ENCODE results near the gene NKX1-2. TPM values are rescaled to one million over a fixed set of nuclear protein-coding genes. Genes with fewer than 3 reads are reported as not detected.

NKX1-2 gene
- total RNA-seq, 1 experiment from 2014 or later = not detected

DNA sequence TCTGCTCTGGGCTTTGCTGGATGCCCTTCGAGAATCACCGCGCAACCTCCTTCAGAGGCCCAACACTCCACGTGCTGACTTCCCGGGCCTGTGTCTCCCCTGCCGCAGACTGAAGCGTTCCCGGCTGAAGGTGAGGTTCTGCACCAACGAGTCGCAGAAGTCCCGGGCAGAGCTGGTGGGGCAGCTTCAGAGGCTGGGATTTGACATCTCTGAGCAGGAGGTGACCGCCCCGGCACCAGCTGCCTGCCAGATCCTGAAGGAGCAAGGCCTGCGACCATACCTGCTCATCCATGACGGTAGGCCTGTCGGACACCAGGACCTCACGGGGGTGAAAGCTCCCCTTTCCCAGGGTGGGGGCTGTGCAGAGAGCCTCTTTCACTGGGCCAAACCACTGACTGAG is 34.2 kb upstream of the NKX1-2 start:
- H3K9me3 ChIP-seq (replicated peaks) = no peaks in the 10 kb centered on the region
- no peak overlapping the region for H3K4me3 ChIP-seq
- no peaks in the 10 kb centered on the region for H3K36me3 ChIP-seq
- no peak for DNase-seq (ENCODE audit: low read depth in 1 of 2, low spot score in 2 of 2)
- H3K27ac ChIP-seq = no peak overlapping the region
- no peaks in the 10 kb centered on the region for H3K27me3 ChIP-seq (replicated peaks)
- H3K4me1 ChIP-seq (replicated peaks) = no peaks in the 10 kb centered on the region

DNA sequence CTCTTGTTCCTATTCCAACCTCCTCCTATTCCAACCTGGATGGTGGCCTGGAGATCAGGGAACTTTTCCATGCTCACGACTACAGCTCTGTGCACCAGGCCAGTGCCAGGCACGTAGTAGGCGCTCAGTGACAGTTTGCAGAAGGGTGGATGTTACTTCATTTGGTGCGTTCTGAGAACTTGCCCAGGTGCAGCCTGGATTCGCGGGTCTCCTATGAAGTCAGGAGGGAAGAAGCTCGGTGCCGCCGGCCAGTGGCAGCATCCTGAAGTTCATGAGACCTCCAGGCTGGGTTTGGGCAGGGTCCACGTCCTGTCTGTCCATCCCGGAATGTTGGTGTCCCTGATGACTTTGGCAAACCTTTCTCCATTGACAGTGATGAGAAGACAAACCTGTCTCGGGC is 33.0 kb upstream of the NKX1-2 start:
- H3K27me3 ChIP-seq (replicated peaks) = no peaks in the 10 kb centered on the region
- H3K27ac ChIP-seq = no peak overlapping the region
- DNase-seq (ENCODE audit: low read depth in 1 of 2, low spot score in 2 of 2) = no peak
- no peaks in the 10 kb centered on the region for H3K36me3 ChIP-seq
- no peaks in the 10 kb centered on the region for H3K9me3 ChIP-seq (replicated peaks)
- no peaks in the 10 kb centered on the region for H3K4me1 ChIP-seq (replicated peaks)
- H3K4me3 ChIP-seq = no peak overlapping the region

- no peak for DNase-seq (ENCODE audit: low read depth in 1 of 2, low spot score in 2 of 2)
- H3K9me3 ChIP-seq (replicated peaks) = no peaks in the 10 kb centered on the region
- H3K4me1 ChIP-seq (replicated peaks) = no peaks in the 10 kb centered on the region
- H3K27ac ChIP-seq = no peak overlapping the region
- H3K4me3 ChIP-seq = no peak overlapping the region
- no peaks in the 10 kb centered on the region for H3K27me3 ChIP-seq (replicated peaks)
- H3K36me3 ChIP-seq = no peaks in the 10 kb centered on the region
Observed at GRCh38 chr10:124482236-124482800, 32.5 kb upstream of the NKX1-2 start.

DNA sequence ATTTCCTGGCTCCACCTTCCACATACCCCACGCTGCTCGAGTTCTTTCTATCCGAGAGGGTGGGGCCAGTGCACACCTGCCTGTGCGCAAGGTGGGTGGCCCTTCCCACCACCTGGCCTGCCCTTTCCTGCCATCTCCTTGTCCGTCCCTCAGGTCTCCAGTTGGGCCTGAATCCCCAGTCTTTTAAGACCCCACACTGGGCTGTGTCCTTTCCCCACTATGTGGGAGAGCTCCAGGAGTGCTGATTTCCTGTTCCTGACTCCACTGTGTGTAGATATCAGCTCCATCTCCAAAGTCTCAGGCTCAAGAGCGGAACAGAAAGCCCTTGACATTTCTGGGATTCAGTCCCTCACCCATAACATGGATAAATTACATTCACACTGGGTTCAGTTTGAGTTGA is 31.9 kb upstream of the NKX1-2 start:
- DNase-seq (ENCODE audit: low read depth in 1 of 2, low spot score in 2 of 2) = no peak
- H3K4me3 ChIP-seq = no peak overlapping the region
- H3K36me3 ChIP-seq = no peaks in the 10 kb centered on the region
- no peak overlapping the region for H3K27ac ChIP-seq
- no peaks in the 10 kb centered on the region for H3K27me3 ChIP-seq (replicated peaks)
- H3K9me3 ChIP-seq (replicated peaks) = no peaks in the 10 kb centered on the region
- H3K4me1 ChIP-seq (replicated peaks) = no peaks in the 10 kb centered on the region

DNA sequence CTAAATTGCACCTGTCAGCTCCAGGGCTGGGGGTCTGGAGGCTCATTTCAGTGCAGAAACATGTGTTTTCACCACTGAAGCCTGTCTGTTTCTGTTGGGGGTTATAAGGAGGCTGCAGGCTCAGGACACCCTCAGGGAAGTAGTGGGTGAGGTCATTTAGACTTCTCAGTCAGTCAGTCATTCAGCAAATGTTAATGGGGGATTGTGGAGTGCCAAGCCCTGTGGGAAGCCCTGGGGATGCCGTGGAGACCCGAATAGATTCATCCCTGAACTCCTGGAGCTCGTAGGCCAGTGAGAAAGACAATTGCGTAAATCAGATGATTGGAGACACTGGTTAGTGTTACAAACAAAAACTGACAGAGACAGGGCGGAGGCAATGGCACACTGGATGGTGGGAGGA is 31.0 kb upstream of the NKX1-2 start:
- Histone ChIP-seq H3K36me3 (no peaks in the 10 kb centered on the region), H3K9me3 (replicated peaks) (no peaks in the 10 kb centered on the region), H3K4me1 (replicated peaks) (no peaks in the 10 kb centered on the region), H3K27ac (no peak overlapping the region), H3K4me3 (no peak overlapping the region), H3K27me3 (replicated peaks) (no peaks in the 10 kb centered on the region)
- no peak for DNase-seq (ENCODE audit: low read depth in 1 of 2, low spot score in 2 of 2)

- no peak overlapping the region for H3K27ac ChIP-seq
- DNase-seq (ENCODE audit: low read depth in 1 of 2, low spot score in 2 of 2) = no peak
- no peaks in the 10 kb centered on the region for H3K36me3 ChIP-seq
- H3K4me3 ChIP-seq = no peak overlapping the region
- H3K27me3 ChIP-seq (replicated peaks) = no peaks in the 10 kb centered on the region
- H3K4me1 ChIP-seq (replicated peaks) = no peaks in the 10 kb centered on the region
- H3K9me3 ChIP-seq (replicated peaks) = no peaks in the 10 kb centered on the region
Observed at GRCh38 chr10:124478515-124478914, 28.7 kb upstream of the NKX1-2 start.

DNA sequence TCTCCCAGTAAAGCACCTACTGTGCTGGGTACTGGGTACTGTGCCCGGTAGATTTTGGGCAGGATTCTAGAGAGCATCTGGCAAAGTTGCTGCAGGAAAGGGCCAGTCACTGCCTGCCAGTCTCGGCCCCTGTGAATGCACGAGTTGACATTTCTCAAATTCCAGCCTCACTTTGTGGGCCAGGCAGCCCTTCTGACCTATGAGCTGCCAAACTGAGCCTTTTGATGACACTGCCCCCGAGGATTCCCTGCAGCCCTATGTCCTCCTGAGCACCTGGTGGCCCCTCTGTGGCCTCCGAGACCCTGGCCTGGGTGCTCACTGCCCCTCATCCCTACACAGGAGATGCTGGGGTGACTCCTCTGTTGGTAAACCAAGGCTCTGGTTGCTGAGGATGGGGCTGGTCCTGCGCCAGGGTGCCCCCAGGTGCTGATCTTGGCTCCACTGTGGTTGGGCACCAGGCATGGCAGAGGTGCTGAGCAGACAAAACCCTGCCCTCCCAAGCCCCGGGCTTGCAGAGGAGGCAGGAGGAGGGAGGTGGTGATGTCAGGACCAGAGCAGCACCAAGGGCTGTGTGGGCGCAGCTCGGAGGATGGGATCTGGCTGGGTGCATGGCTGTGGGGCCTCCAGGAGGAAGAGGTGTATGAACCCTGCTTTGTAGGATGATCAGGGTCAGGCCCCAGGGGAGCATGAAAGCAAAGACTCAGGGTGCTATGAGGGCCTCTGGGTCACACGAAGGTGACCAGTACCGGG is 28.0 kb upstream of the NKX1-2 start:
- no peaks in the 10 kb centered on the region for H3K27me3 ChIP-seq (replicated peaks)
- H3K4me3 ChIP-seq = no peak overlapping the region
- H3K36me3 ChIP-seq = no peaks in the 10 kb centered on the region
- no peak overlapping the region for H3K27ac ChIP-seq
- no peak for DNase-seq (ENCODE audit: low read depth in 1 of 2, low spot score in 2 of 2)
- no peaks in the 10 kb centered on the region for H3K4me1 ChIP-seq (replicated peaks)
- H3K9me3 ChIP-seq (replicated peaks) = no peaks in the 10 kb centered on the region

DNA sequence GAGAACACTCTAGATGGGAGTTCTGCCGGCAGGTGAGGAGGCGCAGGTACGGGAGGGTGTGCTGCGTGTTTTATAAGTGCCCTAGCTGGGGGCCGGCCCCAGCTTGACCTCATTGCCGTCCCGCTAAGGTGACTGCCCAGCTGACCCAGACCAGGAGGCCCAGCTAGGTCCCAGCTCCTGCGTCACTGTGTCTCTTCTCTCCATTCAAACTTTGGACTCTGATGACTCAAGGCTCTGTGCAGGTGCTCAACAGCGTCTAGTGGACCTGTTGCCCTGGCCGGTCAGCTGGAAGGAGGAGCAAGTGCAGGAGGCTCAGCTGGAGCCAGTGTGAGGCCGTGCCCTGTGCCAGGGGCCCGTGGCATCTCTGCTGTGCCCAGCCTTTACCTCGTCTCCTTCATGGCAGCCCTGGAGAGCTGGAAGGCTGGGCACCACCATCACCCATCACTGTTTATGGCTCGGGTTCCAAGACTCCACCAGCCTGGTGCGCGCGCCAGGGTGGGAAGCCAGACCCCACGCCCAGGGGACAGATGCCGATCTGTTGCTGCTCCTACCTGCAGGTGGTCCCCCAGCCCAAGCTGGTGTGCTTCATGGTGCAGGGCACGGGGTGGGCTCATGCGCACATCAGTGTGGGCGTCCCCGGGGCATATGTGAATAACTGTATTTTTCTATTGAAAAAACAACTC is 26.3 kb upstream of the NKX1-2 start:
- Histone ChIP-seq H3K36me3 (no peaks in the 10 kb centered on the region), H3K27ac (no peak overlapping the region), H3K4me3 (no peak overlapping the region), H3K9me3 (replicated peaks) (no peaks in the 10 kb centered on the region), H3K4me1 (replicated peaks) (no peaks in the 10 kb centered on the region), H3K27me3 (replicated peaks) (no peaks in the 10 kb centered on the region)
- no peak for DNase-seq (ENCODE audit: low read depth in 1 of 2, low spot score in 2 of 2)

DNA sequence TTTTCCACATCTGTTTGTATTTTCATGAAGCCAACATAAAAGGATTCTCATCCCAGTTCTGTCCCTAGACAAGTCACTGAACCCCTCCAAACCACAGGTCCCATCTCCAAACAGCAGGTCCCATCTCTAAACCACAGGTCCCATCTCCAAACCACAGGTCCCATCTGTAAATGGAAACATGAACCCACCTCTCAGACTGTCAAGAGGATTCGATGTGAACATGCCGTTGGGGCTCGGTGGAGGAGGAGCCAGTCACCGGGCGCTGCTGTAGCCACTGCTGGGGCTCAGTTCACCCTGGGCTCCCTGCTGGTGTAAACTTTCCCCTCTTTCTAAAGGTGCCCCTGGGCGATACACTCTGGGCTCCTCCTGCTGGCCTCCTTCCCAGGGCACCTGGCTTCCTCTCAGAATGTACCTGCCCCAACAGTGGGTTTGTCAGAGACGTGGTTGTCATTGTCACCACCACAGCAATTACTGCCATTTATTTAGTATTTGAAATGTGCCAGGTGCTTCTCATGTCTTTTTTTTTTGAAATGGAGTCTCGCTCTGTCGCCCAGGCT is 24.8 kb upstream of the NKX1-2 start:
- no peaks in the 10 kb centered on the region for H3K27me3 ChIP-seq (replicated peaks)
- no peak overlapping the region for H3K27ac ChIP-seq
- no peaks in the 10 kb centered on the region for H3K4me1 ChIP-seq (replicated peaks)
- DNase-seq (ENCODE audit: low read depth in 1 of 2, low spot score in 2 of 2) = no peak
- no peak overlapping the region for H3K4me3 ChIP-seq
- no peaks in the 10 kb centered on the region for H3K36me3 ChIP-seq
- no peaks in the 10 kb centered on the region for H3K9me3 ChIP-seq (replicated peaks)

DNA sequence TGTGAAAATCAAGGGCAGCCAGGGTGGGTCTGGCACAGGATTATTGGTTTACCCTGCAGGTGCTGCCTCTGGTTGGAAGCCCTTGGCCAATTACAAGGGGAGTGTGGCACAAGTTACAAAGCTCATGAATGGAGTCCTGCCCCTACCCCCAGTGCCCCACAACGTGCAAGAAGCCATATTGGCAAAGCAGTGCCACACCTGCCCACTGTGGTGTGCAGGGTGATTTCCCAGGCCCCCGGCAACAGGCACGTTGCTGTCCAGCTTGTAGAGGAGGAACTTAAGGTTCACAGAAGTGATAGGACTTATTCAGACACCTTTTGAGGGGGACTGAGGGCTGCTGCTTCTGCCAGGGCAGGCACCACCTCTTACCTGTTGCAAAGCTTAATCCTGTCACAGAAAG is 23.2 kb upstream of the NKX1-2 start:
- Histone ChIP-seq H3K4me3 (no peak overlapping the region), H3K27me3 (replicated peaks) (no peaks in the 10 kb centered on the region), H3K9me3 (replicated peaks) (no peaks in the 10 kb centered on the region), H3K4me1 (replicated peaks) (no peaks in the 10 kb centered on the region), H3K27ac (no peak overlapping the region), H3K36me3 (no peaks in the 10 kb centered on the region)
- DNase-seq (ENCODE audit: low read depth in 1 of 2, low spot score in 2 of 2) = no peak

DNA sequence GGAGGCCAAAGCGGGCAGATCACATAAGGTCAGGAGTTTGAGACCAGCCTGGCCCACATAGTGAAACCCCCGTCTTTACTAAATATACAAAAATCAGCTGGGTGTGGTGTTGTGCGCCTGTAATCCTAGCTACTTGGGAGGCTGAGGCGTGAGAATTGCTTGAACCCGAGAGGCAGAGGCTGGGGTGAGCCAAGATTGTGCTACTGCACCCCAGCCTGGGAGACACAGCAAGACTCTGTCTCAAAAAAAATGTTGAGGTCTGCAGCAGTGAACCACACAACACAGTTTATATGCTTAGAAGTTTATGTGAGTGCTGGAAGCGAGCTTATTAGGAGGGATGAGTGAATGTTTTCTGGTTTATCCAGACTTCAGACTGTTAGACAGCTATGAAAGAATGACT is 22.2 kb upstream of the NKX1-2 start:
- Histone ChIP-seq H3K9me3 (replicated peaks) (no peaks in the 10 kb centered on the region), H3K36me3 (no peaks in the 10 kb centered on the region), H3K27me3 (replicated peaks) (no peaks in the 10 kb centered on the region), H3K4me1 (replicated peaks) (no peaks in the 10 kb centered on the region), H3K4me3 (no peak overlapping the region), H3K27ac (no peak overlapping the region)
- no peak for DNase-seq (ENCODE audit: low read depth in 1 of 2, low spot score in 2 of 2)

DNA sequence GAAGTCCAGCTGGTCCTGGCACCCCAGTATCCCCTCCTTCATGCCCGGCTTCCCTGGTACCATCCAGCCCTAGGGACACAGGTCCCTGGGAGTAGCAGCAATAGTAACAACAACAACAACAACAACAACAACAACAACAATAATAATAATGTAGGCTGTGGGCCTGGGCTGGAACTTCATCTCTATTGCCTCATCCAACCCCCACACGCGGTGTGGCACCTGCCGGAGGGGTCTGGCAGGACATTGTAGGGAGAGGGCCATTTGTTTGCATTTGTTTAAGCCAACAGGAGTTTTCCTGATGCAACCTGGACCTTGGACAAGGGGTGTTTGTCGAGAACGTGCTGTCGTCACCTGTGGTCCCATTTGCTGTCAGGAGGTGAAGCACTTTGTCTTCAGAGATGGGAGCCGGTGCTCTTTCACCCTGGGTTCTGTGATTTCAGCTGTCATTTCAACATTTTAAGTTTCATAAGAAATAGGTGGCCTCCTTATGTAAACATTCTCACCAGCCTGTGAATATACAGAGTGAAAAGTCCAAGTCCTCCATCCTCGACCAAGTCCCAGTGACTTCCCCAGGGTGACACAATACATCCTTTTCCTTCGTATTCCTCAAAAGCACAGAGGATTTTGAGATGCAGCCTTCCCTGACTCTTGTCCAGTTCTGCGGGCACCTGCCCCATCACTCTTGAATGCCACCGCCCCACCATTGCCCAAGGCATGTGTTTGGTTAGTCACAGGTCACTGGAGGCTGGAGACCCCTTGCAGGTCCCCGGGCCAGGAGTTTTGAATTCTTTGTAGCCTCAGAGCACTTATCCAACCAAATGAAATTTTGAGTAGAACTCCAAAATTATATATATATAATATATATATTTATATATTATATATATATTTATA is 21.0 kb upstream of the NKX1-2 start:
- H3K27me3 ChIP-seq (replicated peaks) = no peaks in the 10 kb centered on the region
- H3K9me3 ChIP-seq (replicated peaks) = no peaks in the 10 kb centered on the region
- no peak overlapping the region for H3K27ac ChIP-seq
- H3K4me3 ChIP-seq = no peak overlapping the region
- no peak for DNase-seq (ENCODE audit: low read depth in 1 of 2, low spot score in 2 of 2)
- no peaks in the 10 kb centered on the region for H3K36me3 ChIP-seq
- no peaks in the 10 kb centered on the region for H3K4me1 ChIP-seq (replicated peaks)

- Histone ChIP-seq H3K4me1 (replicated peaks) (no peaks in the 10 kb centered on the region), H3K27ac (no peak overlapping the region), H3K4me3 (no peak overlapping the region), H3K36me3 (no peaks in the 10 kb centered on the region), H3K9me3 (replicated peaks) (no peaks in the 10 kb centered on the region), H3K27me3 (replicated peaks) (no peaks in the 10 kb centered on the region)
- DNase-seq (ENCODE audit: low read depth in 1 of 2, low spot score in 2 of 2) = no peak
Observed at GRCh38 chr10:124469956-124470484, 20.2 kb upstream of the NKX1-2 start.
